Stimulated activated CD4-positive, alpha-beta T cell treated with anti-CD3 and anti-CD28 coated beads, Interleukin-1b, Interleukin-23, amount 100 ng/mL, for 4 hours (primary cell): ENCODE data around the gene OSBPL9.

Source experiments
- DNase-seq, 2 donors: peaks; one replicate each; pipeline ENCODE4 v3.0.0-alpha.2; 2020; ENCODE audit warnings: low read depth in 2 of 2

Gene OSBPL9

DNA sequence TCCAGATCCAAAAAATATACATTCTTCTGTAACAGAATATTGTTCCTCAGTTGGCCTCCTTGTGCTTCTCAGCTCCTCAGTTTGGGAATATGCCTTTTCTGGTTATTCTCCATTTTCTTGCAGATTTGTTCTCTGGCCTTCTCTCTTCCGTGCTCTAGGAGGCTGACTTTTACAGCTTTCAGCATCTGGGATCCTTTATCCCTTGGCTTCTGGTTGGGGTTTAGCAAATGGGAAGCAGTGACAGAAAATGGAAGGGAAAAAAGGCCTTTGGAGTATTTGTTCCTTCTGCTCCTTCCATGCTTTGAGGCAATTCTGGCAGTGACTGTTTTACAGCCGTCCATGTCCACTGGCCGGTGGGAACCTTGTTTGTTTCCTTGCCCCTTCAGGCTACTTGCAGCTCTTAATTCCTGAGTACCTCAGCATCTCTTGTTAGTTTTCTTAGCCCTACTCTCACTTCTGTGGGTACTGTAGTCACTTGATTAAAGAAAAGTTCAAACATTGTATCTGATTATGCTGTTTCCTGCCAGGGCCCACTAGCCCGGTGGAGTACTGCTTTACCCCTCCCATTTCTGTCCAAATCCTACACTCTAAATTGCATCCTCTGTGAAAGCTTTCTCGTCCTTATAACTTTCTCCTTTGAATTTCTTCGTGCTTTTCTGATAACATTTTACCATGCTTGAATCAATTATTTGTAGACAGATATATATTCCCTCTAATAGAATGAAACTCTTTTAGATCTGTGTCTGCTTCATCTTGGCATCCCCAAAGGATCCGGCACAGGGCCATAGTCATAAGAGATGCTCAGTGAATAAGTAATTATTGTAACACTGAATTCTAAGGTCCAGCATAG is 118.2 kb downstream of the OSBPL9 start:
- DNase-seq: no peak

DNA sequence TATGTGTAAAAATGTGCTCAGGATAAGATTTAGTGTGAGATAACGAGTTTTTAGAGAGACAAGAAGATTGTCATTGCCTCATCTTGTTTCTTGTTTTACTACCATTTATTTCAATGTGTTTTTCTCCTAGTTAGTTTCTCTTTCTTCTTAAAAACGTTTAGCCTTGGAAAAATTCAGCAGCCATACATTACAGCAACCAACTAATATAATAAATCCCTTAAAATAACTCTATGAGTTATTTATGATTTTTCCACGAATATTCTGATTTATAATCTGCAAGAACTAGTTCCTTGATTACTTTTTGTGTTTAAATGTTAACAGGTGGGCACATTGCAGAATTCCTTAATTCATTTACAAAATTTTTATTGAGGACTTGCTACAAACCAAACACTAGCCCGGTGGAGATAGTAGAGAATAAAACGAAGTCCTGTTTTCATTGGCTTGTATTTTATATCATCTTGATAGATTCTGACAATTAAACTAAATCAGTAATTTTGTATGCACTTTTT is 118.9 kb downstream of the OSBPL9 start:
- DNase-seq: no peak

DNA sequence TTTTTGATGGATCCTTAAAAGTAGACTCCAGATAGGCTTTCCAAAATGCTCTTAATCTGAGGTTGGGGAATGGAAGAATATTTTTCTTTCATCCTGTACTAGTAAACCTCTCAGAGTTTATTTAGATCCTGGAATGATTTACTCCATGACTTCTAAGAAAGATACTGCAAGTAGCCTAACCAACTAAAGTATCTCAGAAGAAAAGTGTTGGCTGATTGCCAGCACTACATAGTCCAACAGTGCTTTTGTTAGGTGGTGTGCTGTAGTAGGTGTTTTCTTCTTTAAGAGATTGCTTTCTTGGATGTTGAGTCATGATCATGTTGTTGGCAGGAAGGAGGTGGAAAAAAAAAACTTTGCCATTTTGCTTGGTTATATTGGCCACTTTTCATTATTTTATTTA is 119.8 kb downstream of the OSBPL9 start:
- DNase-seq: no peak

DNA sequence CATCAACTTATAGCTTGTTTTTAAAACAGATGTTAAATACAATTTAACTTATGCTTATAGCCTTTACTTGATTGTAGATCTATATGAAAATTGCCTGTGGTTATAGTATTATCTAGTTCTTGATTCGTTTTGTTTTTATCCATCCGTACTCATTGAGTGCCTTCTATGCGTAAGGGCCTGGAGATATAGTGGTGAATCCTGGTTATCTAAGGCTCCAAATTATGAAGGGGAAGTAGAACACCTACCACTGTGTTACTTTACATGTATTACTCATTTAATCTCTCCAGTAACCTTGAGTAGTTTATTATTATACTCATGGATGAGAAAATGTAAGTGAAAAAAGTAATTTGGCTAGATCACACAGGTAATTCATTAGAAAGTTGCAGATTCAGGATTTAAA is 121.8 kb downstream of the OSBPL9 start:
- no peak for DNase-seq

DNA sequence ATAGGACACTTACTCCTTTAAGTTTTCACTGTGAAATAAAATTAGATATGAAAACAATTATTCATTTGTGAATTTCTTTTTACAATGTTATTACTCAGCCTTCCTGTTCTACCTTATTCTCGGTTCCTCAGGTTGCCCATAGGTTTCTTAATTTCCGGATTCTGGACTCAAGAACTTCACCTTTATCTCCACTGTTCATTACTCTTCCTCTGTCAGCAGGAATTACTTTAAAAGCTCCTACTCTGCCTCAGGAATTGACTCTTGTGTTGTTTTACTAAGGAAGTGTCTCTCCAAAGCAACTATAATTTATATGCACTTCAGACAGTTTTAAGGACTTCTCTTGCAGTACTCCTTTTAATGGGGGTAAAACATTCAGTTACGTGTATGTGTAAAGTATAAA is 123.8 kb downstream of the OSBPL9 start:
- no peak for DNase-seq

DNA sequence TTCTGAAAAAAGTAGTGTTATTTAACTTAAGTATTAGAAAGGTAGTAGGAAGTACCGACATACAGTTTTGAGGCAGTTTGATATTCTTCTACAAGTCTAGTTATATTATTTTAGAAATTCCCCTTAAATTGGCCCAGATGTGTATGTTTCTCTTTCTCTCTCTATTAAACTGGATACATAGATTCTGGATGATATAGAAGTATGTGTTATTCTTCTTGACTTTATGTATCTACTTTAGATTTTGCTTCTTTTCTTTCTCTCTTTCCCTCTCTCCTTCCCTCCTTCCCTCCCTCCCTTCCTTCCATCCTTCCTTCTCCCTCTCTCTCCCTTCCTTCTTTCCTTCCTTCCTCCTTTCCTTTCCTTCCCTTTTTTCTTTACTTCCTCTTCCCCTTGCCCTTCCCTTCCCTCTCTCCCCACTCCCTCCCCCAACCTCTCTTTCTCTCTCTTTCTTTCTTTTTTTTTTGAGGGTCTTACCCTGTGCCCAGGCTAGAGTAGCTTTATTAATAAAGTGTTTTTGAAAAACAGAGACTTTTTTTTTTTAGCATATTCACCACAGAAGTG is 124.3 kb downstream of the OSBPL9 start:
- DNase-seq: no peak

DNA sequence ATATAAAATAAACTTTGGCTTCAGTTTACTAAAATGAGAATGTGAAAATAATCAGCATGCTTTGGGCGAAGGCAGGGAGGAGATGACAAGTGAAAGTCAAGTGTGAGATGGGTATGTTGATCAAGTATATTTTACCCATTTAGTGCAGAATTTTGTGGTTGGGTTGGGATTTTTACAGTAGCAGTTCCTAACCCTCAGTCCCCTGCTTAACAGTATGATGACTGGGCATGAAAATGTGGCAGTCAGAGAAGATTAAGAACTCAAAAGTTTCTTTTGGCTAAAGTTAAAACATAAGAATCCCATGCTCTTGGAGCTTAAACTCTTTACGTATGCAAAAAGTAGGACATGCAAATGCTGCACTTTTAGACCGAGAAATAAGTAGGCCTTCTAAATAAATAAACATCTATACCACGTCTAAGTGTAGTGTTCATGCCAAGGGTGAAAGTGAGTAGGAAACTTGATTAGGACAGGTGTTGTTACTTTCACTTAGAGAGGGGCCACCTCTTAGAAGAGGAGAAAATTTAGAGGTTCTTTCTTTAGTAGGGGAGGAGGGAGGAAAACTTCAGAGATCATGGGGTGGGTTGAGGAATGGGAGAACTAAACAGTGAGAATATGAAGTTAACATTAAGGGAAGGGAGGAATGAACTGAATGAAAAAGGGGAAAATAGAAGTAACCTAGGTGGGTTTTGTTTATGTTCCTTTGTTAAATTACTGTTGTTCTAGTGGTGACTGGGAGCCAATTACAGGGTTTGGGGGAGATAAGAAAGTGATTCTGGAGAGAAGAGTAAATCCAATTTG is 127.8 kb downstream of the OSBPL9 start:
- no peak for DNase-seq

DNA sequence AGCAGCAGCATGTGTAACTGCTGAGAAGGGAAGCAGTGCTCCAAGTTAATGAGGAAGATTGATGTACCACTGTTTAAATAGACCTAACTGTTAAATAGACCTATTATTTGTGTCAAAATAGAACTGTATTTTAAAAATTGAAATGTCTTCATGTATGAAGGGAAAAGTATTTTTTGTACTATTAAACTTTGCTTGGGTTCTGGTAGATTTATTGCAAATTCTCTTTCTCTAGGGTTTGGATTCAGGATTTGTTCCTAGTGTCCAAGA is 128.3 kb downstream of the OSBPL9 start:
- no peak for DNase-seq

DNA sequence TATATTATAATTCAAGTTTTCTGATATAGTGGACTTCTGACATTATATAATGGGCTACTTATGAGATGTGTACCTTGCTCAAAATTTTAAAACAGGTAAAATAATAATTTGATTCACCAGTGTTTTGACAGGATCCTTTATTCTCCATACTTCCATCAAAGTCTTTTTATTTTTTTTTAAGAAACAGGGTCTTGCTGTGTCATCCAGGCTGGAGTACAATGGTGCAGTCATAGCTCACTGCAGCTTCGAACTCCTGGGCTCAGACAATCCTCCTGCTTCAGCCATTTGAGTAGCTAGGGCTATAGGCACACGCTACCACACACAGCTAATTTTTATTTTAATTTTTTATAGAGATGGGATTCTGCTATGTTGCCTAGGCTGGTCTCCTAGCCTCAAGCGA is 132.3 kb downstream of the OSBPL9 start:
- no peak for DNase-seq

DNA sequence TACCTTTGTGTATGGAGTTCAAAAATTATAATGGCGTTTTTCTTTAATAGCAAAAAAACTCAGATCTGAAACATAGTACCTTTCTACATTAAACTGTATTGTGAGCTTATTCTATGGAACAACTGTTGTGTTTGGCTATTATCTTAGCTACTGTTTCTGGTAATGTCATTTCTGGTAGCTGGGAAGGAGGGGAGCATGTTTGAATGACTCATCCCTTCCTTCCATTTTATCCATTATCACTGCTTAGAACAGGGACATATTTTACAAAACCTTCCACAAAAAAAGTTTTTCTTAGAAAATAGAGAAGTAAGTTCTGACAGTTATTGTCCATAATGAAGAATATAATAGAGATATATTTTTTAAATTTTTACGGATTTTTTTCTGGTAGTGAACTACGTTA is 133.3 kb downstream of the OSBPL9 start:
- DNase-seq: no peak

DNA sequence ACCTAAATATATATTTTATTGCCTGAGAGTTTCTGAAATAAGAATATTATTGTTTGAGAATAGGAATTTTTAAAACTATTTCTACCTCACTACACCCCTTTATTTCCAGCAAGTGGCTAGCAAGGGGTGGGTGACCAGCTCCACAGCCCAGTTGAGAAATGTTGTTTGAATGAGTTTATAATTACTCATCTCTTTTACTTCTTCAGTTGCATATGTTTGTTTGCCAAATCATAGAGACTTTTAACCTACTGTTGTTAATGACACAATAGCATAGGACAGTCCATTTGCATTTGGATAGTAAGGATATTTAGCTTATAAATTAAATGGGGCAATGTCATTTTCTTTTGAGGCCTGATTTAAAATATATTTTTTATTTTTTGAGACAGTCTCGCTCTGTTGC is 133.8 kb downstream of the OSBPL9 start:
- no peak for DNase-seq

DNA sequence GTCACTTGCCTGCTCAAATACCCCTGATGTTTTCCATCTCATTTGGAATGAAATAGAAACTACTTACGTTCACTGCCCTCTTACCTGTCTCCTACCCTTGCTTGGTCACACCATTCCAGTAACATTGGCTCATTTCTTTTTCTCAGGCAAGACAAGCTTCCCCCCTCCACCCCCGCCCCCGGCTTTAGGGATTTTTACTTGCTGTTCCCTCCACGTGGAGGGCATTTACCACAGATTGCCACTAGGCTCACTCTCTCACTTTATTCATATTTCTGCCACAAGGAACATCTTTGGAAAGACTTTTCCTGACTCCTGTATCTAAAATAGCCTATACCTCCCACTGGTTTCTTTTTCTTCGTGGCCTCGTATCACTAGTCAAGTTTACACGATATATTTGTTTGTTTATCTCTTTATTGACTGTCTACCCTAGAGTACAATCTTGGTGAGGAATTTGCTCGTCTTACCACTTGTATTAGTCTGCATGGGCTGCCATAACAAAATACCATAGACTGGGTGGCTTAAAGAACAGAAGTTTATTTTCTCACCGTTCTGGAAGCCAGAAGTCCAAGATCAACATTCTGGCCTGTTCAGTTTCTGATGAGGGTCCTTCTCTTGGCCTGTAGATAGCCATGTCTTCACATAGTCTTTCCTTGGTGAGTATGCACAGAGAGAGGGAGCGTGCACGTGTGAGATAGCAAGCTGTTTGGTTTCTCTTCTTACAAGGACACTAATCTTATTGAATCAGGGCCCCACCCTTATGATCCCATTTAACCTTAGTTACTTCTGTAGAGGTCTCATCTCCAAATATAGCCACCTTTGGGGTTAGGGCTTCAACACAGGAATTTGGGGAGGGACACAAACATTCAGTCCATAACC is 135.4 kb downstream of the OSBPL9 start:
- no peak for DNase-seq

DNA sequence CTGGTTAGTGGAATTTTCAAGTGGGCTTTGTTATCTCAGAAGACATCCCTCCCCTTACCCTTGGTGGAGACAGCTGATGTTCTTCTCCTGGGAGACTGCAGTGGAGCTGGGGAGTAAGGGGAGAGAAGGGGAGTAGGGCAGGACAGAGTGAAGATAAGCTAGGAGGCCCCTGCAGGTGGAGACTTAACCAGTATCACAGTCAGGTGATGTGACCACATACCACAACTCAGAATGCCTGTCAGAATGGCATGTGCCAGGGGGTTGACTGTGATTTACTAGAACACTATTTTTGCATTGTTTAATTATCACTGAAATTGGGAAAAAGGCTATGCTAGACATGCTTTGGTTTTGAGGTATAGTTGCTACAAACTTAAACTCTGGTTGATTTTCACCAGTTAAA is 137.1 kb downstream of the OSBPL9 start:
- DNase-seq: no peak

DNA sequence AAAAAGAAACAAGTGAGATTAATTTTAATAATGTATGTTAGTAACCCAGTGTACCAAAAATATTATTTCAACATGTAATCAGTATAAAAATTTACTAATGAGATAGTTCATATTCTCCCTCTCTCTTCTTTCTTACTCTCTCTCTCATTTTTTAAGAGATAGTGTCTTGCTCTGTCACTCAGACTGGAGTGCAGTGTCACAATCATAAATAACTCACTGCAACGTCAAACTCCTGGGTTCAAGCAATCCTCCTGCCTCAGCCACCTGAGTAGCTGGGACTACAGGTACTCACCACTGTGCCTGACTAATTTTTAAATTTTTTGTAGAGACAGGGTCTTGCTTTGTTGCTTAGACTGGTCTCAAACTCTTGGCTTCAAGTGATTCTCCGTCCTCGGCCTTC is 137.8 kb downstream of the OSBPL9 start:
- no peak for DNase-seq

DNA sequence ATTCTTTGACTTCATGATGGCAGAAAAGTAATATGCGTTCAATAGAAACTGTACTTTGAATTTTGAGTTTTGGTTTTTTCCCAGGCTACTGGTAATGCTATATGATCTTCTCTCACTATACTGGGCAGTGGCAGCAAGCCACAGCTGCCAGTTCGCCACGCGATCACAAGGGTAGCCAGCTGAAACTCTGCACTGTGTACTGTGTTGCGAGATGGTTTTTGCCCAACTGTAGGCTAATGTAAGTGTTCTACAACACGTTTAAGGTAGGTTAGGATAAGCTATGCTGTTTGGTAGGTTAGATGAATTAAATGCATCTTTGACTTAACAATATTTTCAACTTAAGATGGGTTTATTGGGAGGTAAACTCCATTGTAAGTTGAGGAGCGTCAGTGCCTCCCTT is 138.5 kb downstream of the OSBPL9 start:
- no peak for DNase-seq

DNA sequence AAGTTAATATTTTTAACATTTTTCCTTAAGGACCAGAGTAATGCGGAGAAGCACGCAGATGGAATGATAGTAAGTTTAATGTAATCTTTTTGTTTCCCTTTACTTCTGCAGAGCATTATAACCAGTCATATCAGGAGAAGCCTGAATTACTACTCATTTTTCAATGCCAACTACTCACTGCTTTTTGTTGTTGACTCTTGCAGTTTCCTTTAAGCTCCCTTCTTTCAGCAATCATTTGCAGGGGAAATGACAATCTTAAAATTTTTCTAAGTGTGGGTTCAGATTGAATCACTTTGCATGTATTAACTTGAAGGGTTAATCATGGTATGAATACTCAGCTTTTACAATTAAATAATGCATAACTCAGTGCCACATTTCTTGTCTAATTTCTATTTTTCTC is 139.4 kb downstream of the OSBPL9 start:
- DNase-seq: no peak

DNA sequence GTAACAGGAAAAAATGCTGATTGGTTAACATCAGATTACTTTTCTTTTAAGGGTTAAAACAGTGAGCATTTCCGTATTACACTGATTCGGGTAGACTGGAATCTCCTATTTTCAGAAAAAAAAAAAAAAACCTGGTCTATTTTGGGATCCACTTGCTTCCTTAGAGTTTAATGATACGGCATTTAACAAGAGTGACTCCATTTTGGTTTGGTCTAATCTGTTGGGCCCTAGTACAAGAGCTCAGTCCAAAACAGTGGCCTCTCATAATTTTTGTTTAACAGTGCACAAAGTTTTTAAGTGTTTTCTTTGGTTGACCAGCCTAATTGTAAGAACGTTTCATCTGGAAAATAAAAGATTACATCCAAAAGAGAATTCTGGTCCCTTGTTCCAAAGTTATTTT is 141.4 kb downstream of the OSBPL9 start:
- no peak for DNase-seq

DNA sequence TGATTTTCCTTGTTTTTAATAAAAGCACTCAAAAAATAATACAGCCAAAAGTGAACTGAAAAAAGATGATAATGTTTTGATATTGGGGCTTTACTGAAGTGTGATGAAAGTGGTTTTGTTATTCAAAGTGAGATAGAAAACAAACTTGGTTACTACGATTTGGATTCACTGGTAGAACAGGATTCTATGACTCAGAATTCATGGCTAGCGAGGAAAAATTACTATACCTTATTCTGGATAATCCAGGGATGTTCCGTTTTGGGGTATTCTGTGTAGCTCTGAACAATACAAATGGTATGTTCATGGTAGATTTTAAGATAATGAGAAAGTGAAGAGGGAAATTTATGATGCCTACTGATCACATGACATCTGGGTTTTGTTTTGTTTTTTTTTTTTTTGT is 144.0 kb downstream of the OSBPL9 start:
- no peak for DNase-seq

DNA sequence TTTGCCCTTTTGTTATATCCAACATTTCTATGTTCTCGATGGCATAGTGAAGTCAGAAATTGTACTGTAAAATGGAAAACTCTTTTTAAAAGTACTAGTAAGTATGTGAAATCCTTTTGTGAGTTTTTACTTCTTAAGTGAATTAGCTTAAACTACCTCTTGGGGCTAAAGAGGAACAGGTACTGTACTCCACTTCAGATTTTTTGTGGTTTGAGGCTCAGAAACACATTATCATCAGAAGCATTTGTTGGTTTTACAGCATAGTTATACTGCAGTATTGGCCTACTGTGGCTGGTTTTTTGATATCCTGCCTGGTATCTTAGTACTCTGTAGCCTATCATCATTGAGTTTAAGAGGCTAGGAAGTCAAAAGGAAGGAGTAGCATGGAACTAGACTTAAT is 144.5 kb downstream of the OSBPL9 start:
- no peak for DNase-seq

DNA sequence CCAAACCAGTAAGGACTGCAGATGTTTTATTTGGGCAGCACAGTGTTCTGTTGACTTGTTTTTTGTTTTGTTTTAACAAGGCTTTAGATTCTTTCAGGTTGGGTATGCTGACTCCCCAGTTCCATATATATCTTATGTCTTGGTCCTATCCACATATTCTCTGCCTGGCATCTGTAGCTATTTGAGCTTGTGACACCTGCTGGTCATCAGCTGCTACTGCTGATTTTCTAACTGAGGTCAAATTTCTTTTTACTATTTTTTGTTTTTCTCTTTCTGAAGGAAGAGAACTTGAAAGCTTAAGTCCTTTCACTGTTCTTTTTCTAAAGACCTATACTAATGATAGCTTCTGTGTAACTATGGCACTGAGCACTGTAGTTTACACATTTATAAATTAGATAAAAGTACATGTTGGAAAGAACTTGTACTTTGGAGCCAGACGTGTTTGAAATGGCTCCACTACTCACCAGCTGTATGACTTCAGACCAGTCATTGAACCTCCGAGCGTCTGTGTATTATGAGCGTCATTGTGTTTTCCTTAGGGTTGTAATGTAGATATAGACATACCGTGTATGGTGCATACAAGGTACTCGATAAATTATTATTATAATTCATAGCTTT is 152.2 kb downstream of the OSBPL9 start:
- DNase-seq: peak in 1 of 2 donors; percentile 3

DNA sequence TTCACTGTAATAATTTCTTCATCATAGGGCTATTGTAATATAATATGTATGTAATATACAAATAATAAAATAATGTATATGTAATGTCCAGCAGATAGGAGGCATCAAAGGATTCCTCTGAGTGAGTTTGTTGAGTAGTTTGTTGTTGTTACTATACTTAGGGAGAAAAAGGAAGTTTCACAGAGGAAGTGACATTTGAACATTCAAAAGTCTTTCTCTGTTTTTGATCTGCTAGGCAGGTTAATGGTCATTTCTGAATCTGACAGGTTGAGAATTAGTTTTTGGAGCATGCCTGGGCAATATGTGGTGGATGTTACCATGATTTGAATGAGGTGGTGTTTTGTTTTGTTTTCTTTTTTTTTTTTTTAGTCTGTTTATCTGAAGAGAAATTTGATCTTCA is 159.5 kb downstream of the OSBPL9 start:
- no peak for DNase-seq

DNA sequence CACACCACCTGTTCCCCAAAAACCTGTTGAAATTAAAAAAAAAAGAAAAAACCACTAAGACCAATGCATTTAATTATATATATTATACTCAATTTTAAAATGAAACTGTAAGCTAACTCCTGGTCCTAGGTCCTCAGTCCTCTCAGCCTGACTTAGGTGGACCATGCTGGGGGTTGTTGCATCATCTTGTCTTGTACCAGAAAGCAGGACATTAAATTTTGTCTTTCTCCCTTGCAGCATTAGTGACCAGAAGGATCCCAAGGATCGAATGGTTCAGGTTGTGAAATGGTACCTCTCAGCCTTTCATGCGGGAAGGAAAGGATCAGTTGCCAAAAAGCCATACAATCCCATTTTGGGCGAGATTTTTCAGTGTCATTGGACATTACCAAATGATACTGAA is 164.0 kb downstream of the OSBPL9 start:
- DNase-seq: no peak
